Neuronal stem cell (in vitro differentiated cells): ENCODE measurements around the gene ARHGEF4.

Experiments
- DNase-seq: peaks from one replicate; pipeline ENCODE4 v3.0.0-alpha.2; 2013; ENCODE audit warnings: low spot score
- H2AFZ ChIP-seq: one replicate; pipeline ENCODE4 v1.6.1; 2013; ENCODE audit warnings: mild to moderate bottlenecking, low read length, inconsistent platforms
- H2AK5ac ChIP-seq: 2 replicates; pipeline ENCODE4 v1.6.1; 2013; ENCODE audit warnings: low read depth, mild to moderate bottlenecking, inconsistent platforms, low read length, moderate library complexity, mixed read lengths
- H2BK120ac ChIP-seq: 2 replicates; pipeline ENCODE4 v1.6.1; 2013; ENCODE audit warnings: low read depth, mild to moderate bottlenecking, inconsistent platforms, low read length, moderate library complexity, mixed read lengths
- H2BK12ac ChIP-seq: one replicate; pipeline ENCODE4 v1.6.1; 2013; ENCODE audit warnings: low read length, inconsistent platforms
- H2BK15ac ChIP-seq: 2 replicates; pipeline ENCODE4 v1.6.1; 2013; ENCODE audit warnings: mild to moderate bottlenecking, low read length, inconsistent platforms, mixed read lengths
- H2BK5ac ChIP-seq: one replicate; pipeline ENCODE4 v1.6.1; 2013; ENCODE audit warnings: inconsistent platforms, mild to moderate bottlenecking, low read length, moderate library complexity
- H3K14ac ChIP-seq: one replicate; pipeline ENCODE4 v1.6.1; 2013; ENCODE audit warnings: low read length, inconsistent platforms
- H3K18ac ChIP-seq: 2 replicates; pipeline ENCODE4 v1.6.1; 2013; ENCODE audit warnings: low read length, inconsistent platforms
- H3K23ac ChIP-seq: 2 replicates; pipeline ENCODE4 v1.6.1; 2013; ENCODE audit warnings: low read depth, mild to moderate bottlenecking, mixed read lengths, low read length, inconsistent platforms; ENCODE audit not compliant: poor library complexity
- H3K27ac ChIP-seq: replicated peaks from 3 replicates; pipeline ENCODE4 v1.5.1; 2013; ENCODE audit warnings: low read length, inconsistent platforms
- H3K27me3 ChIP-seq, 3 experiments: 2 replicates each; pipeline ENCODE4 v1.6.1; 2013; ENCODE audit warnings: low read length in 3 of 3, mild to moderate bottlenecking in 2 of 3, inconsistent platforms in 1 of 3, low read depth in 1 of 3, mixed read lengths in 1 of 3, moderate library complexity in 1 of 3; ENCODE audit not compliant: control insufficient read depth in 3 of 3, insufficient read depth in 3 of 3
- H3K36me3 ChIP-seq, 2 donors: replicated peaks in 1 of 2; 2 replicates each; pipeline ENCODE4 v1.6.1; 2013; ENCODE audit warnings: low read length in 2 of 2; ENCODE audit not compliant: control insufficient read depth in 2 of 2, insufficient read depth in 2 of 2
- H3K4ac ChIP-seq: 2 replicates; pipeline ENCODE4 v1.6.1; 2013; ENCODE audit warnings: inconsistent platforms, mild to moderate bottlenecking, low read length, moderate library complexity
- H3K4me1 ChIP-seq, 2 donors: 1 replicate in 1 of 2; 2 replicates in 1 of 2; pipeline ENCODE4 v1.6.1; 2013; ENCODE audit warnings: low read length in 2 of 2, low read depth in 1 of 2; ENCODE audit not compliant: control insufficient read depth in 2 of 2, insufficient read depth in 1 of 2
- H3K4me2 ChIP-seq: one replicate; pipeline ENCODE4 v1.6.1; 2013; ENCODE audit warnings: mild to moderate bottlenecking, low read length, inconsistent platforms; ENCODE audit not compliant: insufficient read depth, poor library complexity, severe bottlenecking
- H3K4me3 ChIP-seq, 2 donors: 2 replicates each; pipeline ENCODE4 v1.5.1; 2013; ENCODE audit warnings: low read length in 2 of 2, mild to moderate bottlenecking in 2 of 2, inconsistent platforms in 1 of 2, moderate library complexity in 1 of 2
- H3K79me1 ChIP-seq: one replicate; pipeline ENCODE4 v1.6.1; 2013; ENCODE audit warnings: low read depth, mild to moderate bottlenecking, inconsistent platforms, low read length, moderate library complexity
- H3K9ac ChIP-seq: one replicate; pipeline ENCODE4 v1.6.1; 2013; ENCODE audit warnings: mild to moderate bottlenecking, low read depth, low read length, inconsistent platforms; ENCODE audit not compliant: poor library complexity
- H3K9me3 ChIP-seq, 2 donors: replicated peaks in 1 of 2; 2 replicates each; pipeline versions ENCODE3 to v1.6.1; 2013; ENCODE audit warnings: low read length in 2 of 2, mild to moderate bottlenecking in 2 of 2, inconsistent platforms in 1 of 2, low read depth in 1 of 2, mixed read lengths in 1 of 2, moderate library complexity in 1 of 2; ENCODE audit not compliant: control insufficient read depth in 2 of 2, insufficient read depth in 1 of 2
- H4K8ac ChIP-seq: one replicate; pipeline ENCODE4 v1.6.1; 2013; ENCODE audit warnings: low read depth, mild to moderate bottlenecking, inconsistent platforms, low read length, moderate library complexity
- H4K91ac ChIP-seq: one replicate; pipeline ENCODE4 v1.6.1; 2013; ENCODE audit warnings: low read length, low read depth, mild to moderate bottlenecking, inconsistent platforms; ENCODE audit not compliant: poor library complexity
- WGBS, 2 donors: extraction: QIAGEN DNeasy Blood & Tissue Kit; methylation state at CpG; one replicate each; pipeline ENCODE4 v1.1.7; 2013; ENCODE audit warnings: missing lambda C conversion rate in 2 of 2, mixed read lengths in 1 of 2; ENCODE audit not compliant: insufficient read length in 2 of 2, insufficient replicate concordance in 1 of 2; ENCODE audit errors: extremely low coverage in 2 of 2; 5-methylcytosine and 5-hydroxymethylcytosine counted together

ARHGEF4 gene

DNA sequence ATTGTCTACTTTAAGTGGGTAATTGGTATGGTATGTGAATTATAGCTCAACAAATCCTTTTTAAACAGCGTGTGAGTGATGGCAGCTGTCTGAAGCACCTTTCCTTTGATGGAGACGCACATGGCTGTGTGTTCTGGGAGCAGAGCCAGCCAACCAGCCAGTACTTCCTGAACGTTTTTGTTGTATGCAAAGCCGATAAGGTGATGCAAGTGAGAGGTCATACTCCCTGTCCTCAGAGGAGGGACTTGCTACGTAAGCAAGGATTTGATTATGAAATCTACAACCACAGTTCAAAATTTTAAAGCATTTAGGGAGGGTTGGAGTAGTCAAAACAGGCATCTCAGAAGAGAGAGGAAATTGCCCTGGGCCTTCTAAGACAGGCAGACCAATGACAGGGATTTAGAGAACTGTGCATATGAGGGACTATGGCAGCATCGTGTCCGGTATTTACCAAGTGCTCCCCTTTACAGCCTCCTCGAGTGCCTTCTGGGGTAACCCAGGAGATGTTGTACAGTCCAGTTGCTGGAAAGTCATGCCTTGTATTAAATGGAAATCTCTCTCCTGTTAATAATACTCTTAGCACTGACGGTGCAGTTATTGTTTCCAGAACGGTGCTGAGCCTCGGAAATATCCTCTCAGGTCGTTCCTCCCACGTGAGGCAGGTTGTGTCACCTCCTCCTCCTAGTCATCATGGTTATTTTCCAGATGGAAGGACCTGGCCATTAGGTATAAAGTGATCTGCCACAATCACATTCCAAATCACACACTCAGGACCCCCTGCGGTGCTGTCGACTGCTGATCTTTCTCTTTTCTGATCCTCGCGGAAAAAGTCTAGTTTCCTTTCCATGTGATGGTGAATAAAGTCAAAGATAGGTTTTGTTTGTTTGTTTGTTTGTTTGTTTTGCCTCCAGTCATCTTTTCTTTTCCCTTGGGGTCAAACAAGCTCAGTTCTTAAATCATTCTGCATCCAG lies 28.4 kb downstream of the ARHGEF4 start:
- Histone ChIP-seq H3K14ac (no peak overlapping the region), H3K27ac (peak overlapping the region; percentile 26), H3K27me3 (no peaks in the 10 kb centered on the region), H2BK5ac (no peak overlapping the region), H3K18ac (peak overlapping the region; percentile 42), H3K9me3 (peaks cover 0 to 3% of the 10 kb centered on the region in 2 donors), H3K36me3 (no peaks in the 10 kb centered on the region), H3K4me1 (peaks cover 0 to 26% of the 10 kb centered on the region in 2 donors), H3K79me1 (peaks cover 2% of the 10 kb centered on the region), H2AFZ (no peak overlapping the region), H3K9ac (no peak overlapping the region), H3K4me2 (no peak overlapping the region), H2BK12ac (no peak overlapping the region), H3K4me3 (no peak overlapping the region), H3K4ac (no peak overlapping the region), H3K23ac (no peak overlapping the region), H4K91ac (no peak overlapping the region), H2BK120ac (no peak overlapping the region), H2AK5ac (no peak overlapping the region), H4K8ac (no peak overlapping the region), H2BK15ac (no peak overlapping the region)
- WGBS, 2 donors = no CpG with 5 or more reads among the region's 17 CpGs
- DNase-seq = no peak

DNA sequence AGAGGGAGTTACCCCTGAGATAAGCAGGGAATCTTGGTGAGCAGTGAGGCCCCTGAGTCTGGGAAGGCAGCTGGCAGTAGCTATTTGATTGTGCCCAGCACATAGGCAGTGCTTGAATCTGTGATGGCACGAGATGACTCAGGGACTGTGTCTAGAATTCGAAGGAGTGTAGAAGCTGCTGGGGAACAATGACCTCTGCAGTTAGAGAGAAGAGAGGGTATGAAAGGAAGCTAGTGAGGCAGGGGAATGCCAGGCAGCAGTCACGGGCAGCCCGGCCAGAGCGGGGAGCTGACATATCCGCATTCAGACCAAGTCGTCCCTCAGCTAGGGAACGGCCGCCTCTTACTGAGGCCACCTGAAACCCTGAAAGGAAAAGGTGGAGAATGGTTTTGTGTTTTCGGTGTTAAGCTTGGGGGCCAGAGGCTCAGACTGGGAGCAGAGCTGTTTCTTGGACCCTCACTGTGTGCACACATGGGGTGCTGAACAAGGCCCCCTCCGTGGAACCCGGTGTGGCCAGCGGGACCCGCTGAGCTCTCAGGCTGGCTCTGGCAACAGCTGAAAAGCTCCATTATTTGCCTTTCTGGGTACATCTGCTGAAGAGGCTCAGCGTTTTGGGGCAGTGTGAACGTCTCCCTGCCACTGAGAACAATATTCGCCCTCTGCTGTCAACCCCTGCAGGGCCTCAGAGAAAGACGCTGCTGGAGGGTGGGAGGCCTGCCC lies 32.9 kb downstream of the ARHGEF4 start:
- Histone ChIP-seq H3K4me2 (no peak overlapping the region), H3K23ac (no peak overlapping the region), H4K91ac (peak overlapping the region; percentile 0), H3K4me3 (no peak overlapping the region), H2AK5ac (peak overlapping the region; percentile 98), H3K9me3 (peaks cover 0 to 3% of the 10 kb centered on the region in 2 donors), H3K14ac (no peak overlapping the region), H3K9ac (no peak overlapping the region), H3K79me1 (peaks cover 4% of the 10 kb centered on the region), H3K27ac (peak overlapping the region; percentile 22), H3K4ac (peak overlapping the region; percentile 67), H3K27me3 (peaks cover 0 to 5% (median 0%) of the 10 kb centered on the region in 3 experiments), H2AFZ (no peak overlapping the region), H4K8ac (peak overlapping the region; percentile 58), H2BK15ac (peak overlapping the region; percentile 52), H2BK5ac (peak overlapping the region; percentile 83), H2BK120ac (peak overlapping the region; percentile 93), H2BK12ac (peak overlapping the region; percentile 97), H3K4me1 (peaks cover 0 to 54% of the 10 kb centered on the region in 2 donors), H3K36me3 (no peaks in the 10 kb centered on the region), H3K18ac (peak overlapping the region; percentile 97)
- no CpG with 5 or more reads among the region's 18 CpGs for WGBS, 2 donors
- DNase-seq = no peak

DNA sequence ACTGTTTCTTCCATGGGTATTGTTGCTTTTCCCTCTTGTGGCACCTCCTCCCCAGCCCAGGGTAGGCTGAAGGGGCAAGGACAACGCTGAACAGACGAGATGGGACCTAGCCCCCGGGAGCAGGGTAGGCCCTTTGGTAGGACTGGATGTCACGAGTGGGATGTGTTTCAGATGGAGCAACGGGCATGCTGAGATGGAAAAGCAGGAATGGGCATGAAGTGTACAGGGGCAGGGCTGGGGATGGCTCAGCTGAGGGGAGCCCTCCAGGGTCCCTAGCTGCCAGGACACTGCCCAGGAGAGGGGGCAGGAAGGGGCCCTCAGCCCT lies 33.4 kb downstream of the ARHGEF4 start:
- Histone ChIP-seq H2BK120ac (peak overlapping the region; percentile 93), H2AFZ (no peak overlapping the region), H4K91ac (peak overlapping the region; percentile 0), H3K4me3 (no peak overlapping the region), H4K8ac (peak overlapping the region; percentile 58), H3K4me2 (no peak overlapping the region), H2BK5ac (peak overlapping the region; percentile 83), H3K4me1 (peaks cover 0 to 51% of the 10 kb centered on the region in 2 donors), H3K23ac (no peak overlapping the region), H3K36me3 (no peaks in the 10 kb centered on the region), H3K14ac (no peak overlapping the region), H3K4ac (peak overlapping the region; percentile 67), H2AK5ac (peak overlapping the region; percentile 98), H3K18ac (peak overlapping the region; percentile 97), H2BK15ac (peak overlapping the region; percentile 52), H3K27ac (peak overlapping the region; percentile 22), H3K9ac (no peak overlapping the region), H2BK12ac (peak overlapping the region; percentile 97), H3K9me3 (peaks cover 0 to 3% of the 10 kb centered on the region in 2 donors), H3K79me1 (peaks cover 4% of the 10 kb centered on the region), H3K27me3 (peaks cover 0 to 5% (median 0%) of the 10 kb centered on the region in 3 experiments)
- WGBS, 2 donors = no CpG with 5 or more reads among the region's 5 CpGs
- DNase-seq = no peak

DNA sequence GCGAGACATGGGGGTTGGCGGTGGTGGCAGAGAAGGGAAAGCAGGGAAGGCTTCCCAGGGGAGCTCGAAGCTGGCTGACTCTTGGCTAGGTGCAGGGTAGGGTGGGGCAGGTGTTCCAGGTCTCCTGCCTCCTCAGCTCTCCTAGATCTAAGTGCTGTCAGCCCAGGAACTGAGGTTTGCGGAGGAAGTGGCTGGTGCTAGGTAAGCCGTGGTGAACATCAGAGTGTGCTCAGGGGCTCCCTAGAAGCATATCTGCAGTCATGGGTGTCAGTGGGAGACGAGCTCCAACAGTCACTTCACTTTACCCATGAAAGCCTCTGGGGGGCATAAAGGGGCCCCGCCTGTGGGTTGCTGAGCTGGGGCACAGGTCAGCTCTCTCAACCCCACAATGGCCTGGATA lies 34.1 kb downstream of the ARHGEF4 start:
- no peak overlapping the region for H3K9ac ChIP-seq
- H3K27me3 ChIP-seq = peaks cover 0 to 5% (median 0%) of the 10 kb centered on the region in 3 experiments
- peak overlapping the region; percentile 0 for H3K27ac ChIP-seq
- H3K79me1 ChIP-seq = peaks cover 6% of the 10 kb centered on the region
- no peak for DNase-seq
- peaks cover 0 to 44% of the 10 kb centered on the region in 2 donors for H3K4me1 ChIP-seq
- no peak overlapping the region for H3K4ac ChIP-seq
- peaks cover 0 to 9% of the 10 kb centered on the region in 2 donors for H3K9me3 ChIP-seq
- H3K36me3 ChIP-seq = no peaks in the 10 kb centered on the region
- H3K4me3 ChIP-seq = no peak overlapping the region
- peak overlapping the region; percentile 67 for H2BK12ac ChIP-seq
- no peak overlapping the region for H3K14ac ChIP-seq
- H4K8ac ChIP-seq = no peak overlapping the region
- no peak overlapping the region for H3K23ac ChIP-seq
- no peak overlapping the region for H2AFZ ChIP-seq
- H2BK15ac ChIP-seq = peak overlapping the region; percentile 52
- H3K18ac ChIP-seq = peak overlapping the region; percentile 97
- H2AK5ac ChIP-seq = peak overlapping the region; percentile 98
- H2BK5ac ChIP-seq = peak overlapping the region; percentile 83
- no peak overlapping the region for H3K4me2 ChIP-seq
- peak overlapping the region; percentile 93 for H2BK120ac ChIP-seq
- peak overlapping the region; percentile 0 for H4K91ac ChIP-seq
- WGBS, 2 donors = no CpG with 5 or more reads among the region's 7 CpGs
